ENCODE results near the gene ZNF23.
"Not testable (repeated sequence)": the region's sequence is repeated elsewhere in the genome, so short reads cannot be mapped to it uniquely, and the experiment has no call there.

The ZNF23 gene

DNA sequence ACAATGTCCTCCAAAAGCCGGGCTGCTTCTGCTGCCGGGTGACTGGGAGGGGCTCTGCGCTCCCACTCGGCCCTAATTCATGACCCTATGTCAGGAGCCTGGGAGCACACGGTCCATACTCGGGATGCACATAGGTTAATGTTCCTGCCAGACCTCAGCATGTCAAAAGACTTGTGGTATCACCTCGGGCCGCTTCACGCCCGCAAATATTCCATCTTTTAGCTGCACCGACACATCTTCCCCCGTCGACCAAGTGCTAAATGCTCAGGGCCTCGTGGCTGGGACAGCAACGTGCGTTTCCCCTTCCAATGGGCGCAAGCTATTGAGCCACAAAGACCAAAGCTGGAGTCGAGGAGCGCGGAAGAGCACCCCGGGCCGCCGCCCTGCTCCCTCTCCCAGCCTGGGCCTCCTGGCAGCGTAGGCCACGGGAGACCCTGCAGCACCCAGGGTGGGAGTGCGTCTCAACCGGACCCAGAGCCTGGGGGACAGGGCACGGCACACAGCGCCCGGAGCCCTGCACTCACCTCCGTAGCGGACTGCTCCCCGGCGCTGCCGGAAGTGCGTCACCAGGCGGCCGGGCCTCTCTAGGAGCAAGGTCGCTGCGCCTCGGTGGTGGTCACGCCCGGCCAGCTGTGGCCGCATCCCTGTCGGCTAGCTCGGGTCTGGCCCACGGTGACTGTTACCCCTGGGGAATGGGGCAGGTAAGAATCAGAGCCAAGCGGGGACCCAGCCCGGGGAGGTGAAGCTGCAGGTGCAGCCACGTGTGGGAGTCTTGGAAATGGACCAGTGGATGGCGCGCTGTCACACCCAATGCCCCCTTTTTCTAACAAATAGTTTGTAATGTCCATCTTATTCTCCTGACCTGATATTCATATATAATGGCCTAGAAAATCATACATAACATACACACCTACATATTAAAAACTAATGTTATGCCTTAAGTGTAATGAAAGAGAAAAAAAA lies at the start of gene ZNF23:
TSS of gene ZNF23 (minus strand) at position 562 of the 963 bp plus-strand sequence. CDS start 5,451 bp downstream, outside the sequence.
- peak; percentile 71 for DNase-seq

DNA sequence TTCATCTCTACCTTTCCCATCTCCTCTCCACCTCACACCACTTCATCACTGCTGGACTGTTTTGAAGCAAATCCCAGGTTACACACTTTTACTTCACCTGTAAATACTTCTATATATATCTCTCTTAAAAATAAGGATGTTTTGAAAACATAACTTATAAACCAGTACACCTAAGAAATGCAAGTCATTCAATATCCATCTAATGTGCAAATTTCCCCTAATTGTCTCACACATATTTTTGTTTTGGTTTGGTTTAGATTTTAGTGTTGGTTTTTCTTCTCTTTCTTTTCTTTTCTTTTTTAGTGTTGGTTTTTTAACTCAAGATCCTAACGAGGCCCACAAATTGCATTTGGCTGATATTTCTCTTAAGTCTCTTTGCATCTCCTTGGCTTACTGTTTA lies 45.0 kb upstream of the ZNF23 start:
- no peak for DNase-seq

DNA sequence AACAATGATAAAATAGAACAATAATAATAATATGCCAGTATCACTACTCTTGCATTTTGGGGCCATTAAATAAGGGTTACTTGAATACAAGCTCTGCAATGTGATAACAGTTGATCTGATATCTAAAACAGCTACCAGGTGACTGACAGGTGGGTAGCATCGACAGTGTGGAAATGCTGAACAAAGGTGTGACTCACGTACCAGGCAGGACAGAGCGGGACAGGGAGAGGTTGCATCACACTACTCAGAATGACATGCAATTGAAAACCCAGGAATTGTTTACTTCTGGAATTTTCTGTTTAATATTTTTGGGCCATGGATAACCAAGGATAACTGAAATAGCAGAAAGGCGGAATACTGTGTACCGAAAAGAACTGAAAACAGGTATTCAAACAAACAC lies 42.9 kb upstream of the ZNF23 start:
- DNase-seq, result no peak

DNA sequence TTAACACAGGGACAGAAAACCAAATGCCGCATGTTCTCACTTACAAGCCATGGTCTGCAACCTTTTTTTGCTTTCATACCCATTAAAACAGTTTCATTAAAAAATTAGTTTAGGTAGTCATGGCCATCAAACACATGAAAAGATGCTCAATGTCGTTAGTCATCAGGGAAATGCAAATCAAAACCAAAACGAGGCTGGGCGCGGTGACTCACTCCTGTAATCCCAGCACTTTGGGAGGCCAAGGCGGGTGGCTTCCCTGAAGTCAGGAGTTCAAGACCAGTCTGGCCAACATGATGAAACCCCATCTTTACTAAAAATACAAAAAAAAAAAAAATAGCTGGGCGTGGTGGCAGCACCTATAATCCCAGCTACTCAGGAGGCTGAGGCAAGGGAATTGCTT lies 42.0 kb upstream of the ZNF23 start:
- DNase-seq, result not testable (repeated sequence)

DNA sequence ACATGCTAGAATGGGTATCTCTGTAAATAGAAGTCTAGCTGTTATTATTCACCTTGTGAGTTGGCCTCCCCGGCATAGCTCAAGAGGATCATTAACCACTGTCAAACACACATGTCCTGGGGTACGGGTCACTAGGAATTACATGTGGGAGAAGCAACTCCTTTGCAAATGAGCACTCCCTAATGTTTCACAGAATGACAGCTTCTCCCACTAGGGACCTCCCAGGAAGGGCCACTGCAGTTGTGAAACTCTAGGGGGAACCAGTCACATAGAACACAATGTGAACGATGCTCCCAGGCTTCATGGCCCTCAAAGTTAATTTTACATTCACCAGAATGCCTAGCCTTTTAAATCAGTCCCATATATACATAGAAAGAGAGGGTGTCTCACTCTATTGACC lies 39.5 kb upstream of the ZNF23 start:
- no peak for DNase-seq

DNA sequence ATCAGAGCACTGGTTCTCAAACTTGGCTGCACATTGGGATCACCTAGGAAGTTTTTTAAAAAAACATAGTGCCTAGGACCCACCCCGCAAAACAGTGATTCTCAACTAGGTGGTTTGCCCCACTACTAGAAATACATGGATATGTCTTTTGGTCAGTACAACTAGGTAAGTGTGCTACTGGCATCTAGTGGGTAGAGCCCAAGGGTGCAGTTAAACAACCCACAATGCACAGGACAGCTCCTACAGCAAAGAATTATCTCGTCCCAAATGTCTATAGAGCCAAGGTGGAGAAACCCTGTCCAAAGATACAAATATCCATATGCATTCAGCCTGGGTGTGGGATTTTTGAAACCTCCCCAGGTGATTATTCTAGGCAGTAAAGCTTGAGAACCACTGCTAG lies 38.9 kb upstream of the ZNF23 start:
- no peak for DNase-seq

DNA sequence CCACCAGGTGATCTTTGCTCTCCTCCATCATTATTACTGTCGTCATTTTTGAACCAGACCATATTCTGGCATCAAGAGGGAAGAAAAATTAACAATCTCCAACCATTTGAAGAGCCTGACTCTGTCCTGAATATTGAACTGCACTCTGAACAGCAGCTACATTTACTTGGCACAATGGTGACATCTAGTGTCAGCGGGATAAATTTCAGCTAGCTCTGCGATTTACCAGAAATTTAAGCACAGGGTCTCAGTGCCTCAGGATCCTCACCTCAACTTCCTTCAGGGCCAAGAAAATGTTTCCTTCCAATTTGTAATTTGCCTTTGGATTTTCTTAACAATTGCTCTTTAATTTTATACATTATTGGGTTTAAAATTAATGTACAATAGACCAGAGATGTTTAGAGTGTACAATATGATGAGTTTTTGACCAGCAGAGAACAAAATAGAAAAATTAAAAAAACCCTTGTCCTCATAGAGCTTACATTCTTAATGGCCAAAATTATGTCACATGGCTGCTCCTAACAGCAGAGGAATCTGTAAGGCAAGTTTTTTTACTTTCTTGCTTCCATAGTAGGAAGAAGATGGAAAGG lies 37.8 kb upstream of the ZNF23 start:
- peak; percentile 62 for DNase-seq

DNA sequence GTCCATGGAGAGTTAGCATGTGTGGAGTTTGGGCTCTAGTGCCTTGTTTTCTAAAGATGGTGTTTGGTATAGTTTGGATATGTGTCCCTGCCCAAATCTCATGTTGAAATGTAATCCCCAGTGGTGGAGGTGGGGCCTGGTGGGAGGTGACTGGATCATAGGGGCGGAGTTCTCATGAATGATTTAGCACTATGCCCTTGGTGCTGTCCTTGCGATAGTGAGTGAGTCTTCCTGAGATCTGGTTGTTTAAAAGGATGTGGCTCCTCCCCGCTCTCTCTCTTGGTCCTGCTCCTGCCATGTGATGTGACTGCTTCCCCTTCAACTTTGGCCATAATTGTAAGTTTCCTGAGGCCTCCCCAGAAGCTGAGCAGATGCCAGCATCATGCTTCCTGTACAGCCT lies 36.0 kb upstream of the ZNF23 start:
- DNase-seq, result no peak

DNA sequence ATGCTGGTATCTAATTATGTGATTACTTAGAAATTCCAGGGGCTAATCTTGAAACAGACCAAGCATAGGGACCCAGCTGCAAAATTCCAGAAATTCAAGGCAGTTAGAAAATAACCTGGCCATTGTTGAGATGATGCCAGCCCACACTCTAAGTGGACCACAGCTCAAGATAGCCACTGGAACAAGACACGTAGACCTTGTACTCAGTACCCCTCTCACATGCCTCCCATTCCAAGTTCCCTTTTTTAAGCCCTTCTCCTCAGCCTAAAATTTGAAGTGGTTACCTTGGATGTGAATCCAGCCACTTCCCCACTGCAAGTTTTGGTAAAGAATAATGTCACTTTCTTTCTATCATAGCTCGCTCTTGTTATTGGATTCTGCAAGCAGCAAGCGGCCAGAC lies 31.2 kb upstream of the ZNF23 start:
- no peak for DNase-seq

DNA sequence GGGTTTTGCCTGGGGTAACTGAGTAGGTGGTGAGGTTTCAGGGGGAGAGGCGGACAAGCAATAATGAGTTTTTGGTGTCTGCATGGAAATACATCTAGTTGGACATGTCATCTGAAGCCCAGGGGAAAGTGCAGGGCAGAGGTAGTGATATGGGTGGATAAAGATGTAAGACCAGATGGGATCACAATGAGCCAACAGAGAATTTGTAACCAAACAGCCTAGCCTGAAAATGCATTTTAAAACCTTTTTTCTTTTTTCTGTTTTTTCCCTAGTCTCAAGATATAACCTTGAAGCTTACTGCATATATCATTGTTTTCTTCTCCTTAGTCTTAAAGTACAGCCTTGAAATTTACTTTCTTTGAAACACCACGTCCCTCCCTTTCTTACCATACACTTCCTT lies 30.7 kb upstream of the ZNF23 start:
- DNase-seq, result no peak

DNA sequence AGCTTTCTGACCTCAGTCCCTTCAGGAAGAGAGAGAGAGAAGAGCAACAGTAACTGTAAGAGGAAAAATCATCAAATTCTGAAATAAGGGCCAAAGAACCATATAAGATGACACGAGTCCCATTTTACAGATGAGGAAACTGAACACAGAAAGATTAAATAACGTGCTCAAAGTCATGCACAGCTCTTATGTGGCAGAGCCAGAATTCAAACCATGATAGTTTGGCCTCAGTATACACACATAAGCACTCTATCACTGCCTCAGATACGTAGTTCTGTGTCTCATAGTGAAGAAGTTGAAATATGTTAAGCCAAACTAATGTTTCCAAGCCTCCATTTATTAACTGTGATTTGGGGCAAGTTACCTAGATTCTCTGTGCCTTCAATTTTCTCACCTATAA lies 29.0 kb upstream of the ZNF23 start:
- DNase-seq, result no peak

DNA sequence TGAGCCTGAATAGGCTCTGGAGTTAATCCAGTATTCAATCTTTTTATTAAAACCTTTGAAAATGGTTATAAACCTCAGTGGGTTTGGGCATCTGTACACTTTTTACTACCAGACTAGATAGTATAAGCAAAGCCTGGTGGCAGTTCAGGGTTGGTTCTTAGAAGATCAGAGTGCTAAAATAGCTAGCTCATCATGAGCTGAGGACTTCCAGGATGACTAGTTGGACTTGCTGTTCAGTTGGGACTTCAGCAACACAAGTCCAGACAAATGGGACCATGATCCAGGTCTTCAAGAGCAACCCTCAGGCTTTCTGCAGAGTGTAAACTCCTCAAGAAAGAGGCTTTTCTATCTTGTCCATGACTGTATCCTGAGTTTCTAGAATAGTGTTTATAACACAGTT lies 28.3 kb upstream of the ZNF23 start:
- DNase-seq, result no peak

DNA sequence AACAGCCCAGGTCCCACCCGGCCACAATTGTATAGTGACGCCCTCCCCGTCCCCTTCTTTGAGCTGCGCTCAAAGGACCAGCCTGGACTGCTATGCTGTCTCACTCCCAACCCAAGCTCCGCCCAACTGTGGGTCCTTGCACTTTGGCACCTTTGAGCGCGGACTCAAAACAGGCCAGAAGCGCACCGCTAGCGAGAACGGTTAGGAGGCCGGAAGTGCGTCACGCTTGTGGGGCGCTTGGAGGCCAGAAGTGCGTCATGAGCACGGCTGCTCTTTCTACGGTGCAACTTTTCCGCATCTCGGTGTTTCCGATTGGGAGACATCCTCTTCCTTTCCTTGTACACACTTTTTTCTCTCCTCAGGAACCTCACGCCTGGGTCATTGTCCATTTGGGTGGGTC lies 27.1 kb upstream of the ZNF23 start, which contains the start of gene ZNF19:
TSS of gene ZNF19 (minus strand) at position 203 of the 400 bp plus-strand sequence. CDS start 7,210 bp downstream, outside the sequence.
- no peak for DNase-seq

DNA sequence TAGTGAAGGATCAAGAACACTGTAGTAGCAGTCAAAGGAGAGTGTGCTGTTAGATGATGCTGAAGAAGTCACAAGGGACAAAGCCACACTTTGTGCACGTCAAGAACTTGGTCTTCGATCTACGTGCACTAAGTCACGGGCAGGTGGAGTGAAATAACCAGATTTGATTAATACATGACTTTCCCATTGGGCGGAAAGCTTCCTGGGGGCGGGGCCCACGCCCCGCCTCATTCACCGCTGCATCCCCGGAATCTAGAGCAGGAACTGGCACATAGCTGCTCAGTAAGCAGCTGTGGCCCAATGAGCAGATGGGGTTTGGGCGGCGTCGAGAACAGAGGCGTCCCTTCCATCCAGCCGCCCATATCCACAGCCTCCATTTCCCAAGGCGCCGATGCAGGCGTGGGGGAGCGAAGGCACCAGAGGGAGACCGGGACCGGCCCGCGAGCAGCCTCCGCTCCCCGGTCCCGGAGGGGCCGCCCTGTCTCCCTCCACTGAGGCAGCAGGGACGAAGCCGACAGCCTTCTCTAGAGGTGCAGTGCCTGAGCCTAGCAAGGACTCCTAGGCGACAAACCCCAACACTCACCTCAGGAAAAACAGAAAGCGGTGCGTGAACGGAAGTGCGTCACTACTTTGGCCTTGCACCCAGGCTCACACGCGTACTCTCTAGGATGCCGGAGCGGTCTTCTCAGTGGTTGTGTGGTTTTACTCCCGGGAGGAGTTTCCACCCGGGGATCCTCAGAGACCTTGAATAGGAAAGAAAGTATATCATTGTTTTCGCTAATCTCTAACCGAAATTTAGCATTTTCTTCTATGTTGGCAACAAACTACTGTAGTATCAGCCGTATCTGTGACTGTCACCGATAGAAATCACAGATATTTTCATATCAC lies 22.2 kb upstream of the ZNF23 start:
- peak; percentile 84 for DNase-seq

DNA sequence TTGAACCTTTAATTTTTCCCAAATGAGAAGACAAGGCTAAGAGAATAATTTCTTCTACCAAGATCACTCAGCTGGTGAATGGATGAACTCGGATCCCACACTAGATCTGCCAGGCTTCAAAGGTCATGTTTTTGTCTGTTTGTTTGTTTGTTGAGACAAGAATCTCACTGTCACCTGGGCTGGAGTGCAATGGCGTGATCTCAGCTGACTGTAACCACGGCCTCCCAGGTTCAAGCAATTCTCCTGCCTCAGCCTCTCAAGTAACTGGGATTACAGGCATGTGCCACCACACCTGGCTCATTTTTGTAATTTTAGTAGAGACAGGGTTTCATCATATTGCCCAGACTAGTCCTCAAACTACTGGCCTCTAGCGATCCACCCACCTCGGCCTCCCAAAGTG lies 20.5 kb upstream of the ZNF23 start:
- DNase-seq, result no peak

DNA sequence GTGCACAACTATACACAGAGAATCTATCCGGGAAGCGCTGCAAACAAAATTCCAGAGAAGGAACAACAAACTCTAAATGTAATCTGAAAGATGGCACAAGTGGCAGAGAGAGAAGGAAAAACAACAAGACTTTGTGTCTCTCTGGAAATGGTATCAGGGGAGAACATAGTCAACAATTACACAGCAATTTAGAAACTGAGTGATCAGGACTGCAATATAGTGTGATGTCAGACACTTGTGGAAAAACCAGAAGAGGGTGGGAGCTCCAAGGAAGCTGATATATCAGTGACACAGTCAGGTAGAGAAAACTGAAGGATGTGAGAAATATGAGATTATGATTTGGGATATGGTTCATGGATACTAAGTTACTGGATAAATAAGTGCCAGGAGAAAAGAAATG lies 18.9 kb upstream of the ZNF23 start:
- DNase-seq, result no peak

DNA sequence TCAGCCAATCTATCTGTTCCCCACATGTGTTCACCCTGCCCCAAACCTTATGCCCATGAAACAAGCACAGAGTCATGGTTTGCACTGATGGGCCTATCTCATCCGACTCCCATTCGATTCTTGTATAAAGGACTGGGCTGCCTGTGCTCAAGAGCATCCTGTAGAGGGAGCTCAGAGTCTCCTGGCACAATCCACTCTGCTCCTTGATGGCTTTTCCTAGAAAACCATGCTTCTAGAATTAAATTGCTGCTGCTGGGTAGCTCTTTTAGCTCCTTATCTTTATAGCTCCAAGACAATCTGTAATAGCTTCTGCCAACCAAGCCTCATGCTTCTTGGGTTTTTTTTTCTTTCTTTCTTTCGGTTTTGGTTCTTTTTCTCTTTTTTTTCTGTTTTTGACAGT lies 17.4 kb upstream of the ZNF23 start:
- DNase-seq, result no peak

DNA sequence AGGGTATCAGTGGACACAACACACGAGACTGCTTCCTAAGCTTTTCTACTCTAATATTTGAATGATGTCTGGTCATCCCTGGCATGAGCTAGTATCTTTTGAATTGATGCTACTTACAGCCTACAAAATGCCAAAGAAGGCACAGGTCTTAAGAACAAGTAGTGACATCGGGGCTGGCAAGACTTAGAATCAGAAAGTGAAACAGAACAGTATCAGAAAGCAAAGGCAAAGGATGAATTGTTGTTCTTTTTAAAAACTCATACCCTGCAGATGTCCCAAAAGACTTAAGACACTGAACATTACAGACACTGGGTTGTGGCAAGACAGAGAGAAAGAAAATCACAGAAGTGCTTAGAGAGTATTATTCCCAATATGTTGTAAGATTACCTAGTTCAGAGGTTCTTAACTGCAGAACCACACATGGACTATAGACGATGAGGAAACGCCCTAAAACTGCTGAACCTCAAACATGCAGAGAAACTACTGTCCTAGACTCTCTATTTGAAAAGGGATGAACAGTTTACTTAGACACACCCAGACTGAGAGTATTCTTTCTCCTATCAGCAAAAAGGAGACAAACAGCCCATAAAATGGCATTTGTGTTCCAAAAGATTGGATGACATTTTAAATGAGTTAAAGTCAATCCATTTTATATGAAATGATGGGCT lies 14.5 kb upstream of the ZNF23 start:
- DNase-seq, result no peak

DNA sequence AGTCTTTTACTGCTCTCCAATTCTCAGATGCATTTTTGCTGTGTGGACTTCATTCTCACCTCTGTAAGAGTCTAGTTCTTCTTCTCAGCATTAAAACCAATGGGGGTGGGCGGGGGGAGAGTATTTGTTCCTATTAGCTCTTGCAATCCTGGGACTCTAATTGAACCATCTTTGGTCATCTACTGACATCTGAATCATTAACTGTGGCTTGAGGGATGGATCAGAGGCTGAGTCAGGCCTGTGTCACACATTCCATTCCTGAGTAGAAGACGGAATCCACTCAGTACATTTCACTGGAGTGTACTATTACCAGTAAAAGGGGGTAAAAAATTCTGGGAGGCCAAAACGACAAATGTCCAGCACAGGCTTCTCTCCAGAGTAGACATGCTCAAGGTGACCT lies 12.8 kb upstream of the ZNF23 start:
- DNase-seq, result no peak

DNA sequence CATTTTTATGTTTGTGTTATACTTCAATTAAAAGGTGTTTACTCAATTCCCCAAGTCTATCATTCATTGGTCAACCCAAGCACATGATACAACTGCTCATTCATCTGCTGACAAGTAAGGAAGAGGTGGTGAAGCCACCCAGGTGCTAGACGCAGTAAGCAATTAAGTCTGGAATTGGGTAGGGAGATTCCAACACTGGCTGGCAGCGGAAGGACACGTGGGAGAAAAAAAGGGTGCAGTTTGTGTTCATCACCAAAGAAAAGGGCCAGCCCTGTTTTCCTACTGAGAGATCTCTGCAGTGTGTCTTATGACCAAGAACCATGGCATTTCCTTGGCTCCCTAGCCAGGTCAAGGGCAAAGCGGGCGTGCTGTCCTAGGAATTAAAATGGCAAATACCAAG lies 11.8 kb upstream of the ZNF23 start:
- DNase-seq, result no peak

DNA sequence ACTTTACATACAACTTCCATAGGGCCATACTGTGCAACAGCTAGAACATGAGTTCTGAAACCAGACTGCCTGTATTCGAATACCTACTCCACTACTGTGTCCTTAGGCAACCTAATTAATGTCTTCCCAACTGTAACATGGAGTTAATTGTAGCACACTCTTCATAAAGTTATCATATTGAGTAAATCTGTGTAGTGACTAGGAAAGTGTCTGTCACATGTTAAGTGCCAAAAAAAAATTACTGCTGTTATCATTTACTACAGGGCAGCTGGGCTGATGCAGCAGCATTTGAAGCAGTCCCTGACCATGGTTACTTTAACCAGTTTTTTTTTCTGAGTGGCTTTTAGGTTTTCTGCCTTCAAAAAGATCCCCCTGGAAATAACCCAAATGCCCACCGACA lies 10.9 kb upstream of the ZNF23 start:
- no peak for DNase-seq

DNA sequence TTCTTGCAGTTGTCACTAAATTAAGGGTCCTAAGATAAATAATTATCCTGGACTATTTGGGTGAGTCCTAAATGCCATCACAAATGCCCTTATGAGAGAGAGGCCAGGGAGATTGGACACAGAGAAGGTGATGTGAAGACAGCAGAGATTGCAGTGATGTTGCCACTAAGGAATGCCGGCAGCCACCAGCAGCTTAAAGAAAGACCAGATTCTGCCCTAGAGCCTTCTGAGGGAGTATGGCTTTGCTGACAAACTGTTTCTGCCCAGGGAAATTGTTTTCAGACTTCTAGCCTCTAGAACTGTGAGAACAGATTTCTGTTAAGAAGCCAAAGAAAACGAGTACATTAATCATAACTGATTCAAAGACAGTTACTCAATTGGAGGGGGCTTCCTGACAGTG lies 10.0 kb upstream of the ZNF23 start:
- DNase-seq, result no peak

DNA sequence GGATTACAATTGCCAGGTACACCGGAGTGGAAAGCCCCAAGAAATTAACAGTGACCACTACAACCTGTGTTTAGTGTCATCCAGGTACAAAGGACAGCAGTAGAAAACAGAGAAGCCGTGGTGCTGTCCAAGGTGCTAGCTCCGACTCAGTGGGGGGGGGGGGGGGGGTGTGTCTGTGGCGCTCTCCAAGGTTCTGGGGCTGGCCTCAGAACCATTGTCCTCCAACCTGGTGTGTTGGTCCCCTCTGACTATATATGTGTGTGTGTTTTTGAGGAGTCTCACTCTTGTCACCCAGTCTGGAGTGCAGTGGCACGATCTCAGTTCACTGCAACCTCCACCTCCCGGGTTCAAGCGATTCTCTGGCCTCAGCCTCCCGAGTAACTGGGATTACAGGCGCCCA lies 5.8 kb upstream of the ZNF23 start:
- DNase-seq, result no peak
